HG02973 (cell line): ENCODE measurements around the gene DUSP16.

Experiments
- ATAC-seq: cut with Tn5 transposase; IDR thresholded peaks from one replicate; pipeline ENCODE4 v1.9.1; 2021; ENCODE audit warnings: moderate library complexity; ENCODE audit not compliant: unreplicated experiment

The DUSP16 gene

GRCh38 chr12:12501121-12501520 is 61.5 kb downstream of the DUSP16 start:
- no peak for ATAC-seq

GRCh38 chr12:12499909-12500604 is 62.6 kb downstream of the DUSP16 start:
- ATAC-seq = no peak

GRCh38 chr12:12498210-12498609 is 64.5 kb downstream of the DUSP16 start:
- no peak for ATAC-seq

GRCh38 chr12:12495536-12495935 is 67.1 kb downstream of the DUSP16 start:
- no peak for ATAC-seq

- ATAC-seq = no peak
These were observed 70.1 kb downstream of the DUSP16 start for GRCh38 chr12:12492547-12492946.

GRCh38 chr12:12491606-12492005 is 71.1 kb downstream of the DUSP16 start:
- no peak for ATAC-seq

GRCh38 chr12:12488823-12489550 is 73.7 kb downstream of the DUSP16 start:
- ATAC-seq = no peak

GRCh38 chr12:12488296-12488695 is 74.4 kb downstream of the DUSP16 start:
- no peak for ATAC-seq

GRCh38 chr12:12487490-12487889 is 75.2 kb downstream of the DUSP16 start:
- ATAC-seq = no peak

GRCh38 chr12:12486661-12487240 is 75.9 kb downstream of the DUSP16 start:
- peak; percentile 76 for ATAC-seq

- no peak for ATAC-seq
These were observed 79.2 kb downstream of the DUSP16 start for GRCh38 chr12:12483438-12483837.

GRCh38 chr12:12482959-12483358 is 79.7 kb downstream of the DUSP16 start:
- ATAC-seq = no peak

GRCh38 chr12:12482150-12482761 is 80.4 kb downstream of the DUSP16 start:
- no peak for ATAC-seq

GRCh38 chr12:12481631-12482030 is 81.0 kb downstream of the DUSP16 start:
- ATAC-seq = no peak

GRCh38 chr12:12480074-12480473 is 82.6 kb downstream of the DUSP16 start:
- no peak for ATAC-seq

- no peak for ATAC-seq
These were observed 85.2 kb downstream of the DUSP16 start for GRCh38 chr12:12477532-12477890.

- no peak for ATAC-seq
These were observed 85.7 kb downstream of the DUSP16 start for GRCh38 chr12:12476857-12477531.

GRCh38 chr12:12474931-12475795 is 87.5 kb downstream of the DUSP16 start:
- ATAC-seq = peak; percentile 94

- no peak for ATAC-seq
These were observed 88.2 kb downstream of the DUSP16 start for GRCh38 chr12:12474471-12474928.

- no peak for ATAC-seq
These were observed 89.4 kb downstream of the DUSP16 start for GRCh38 chr12:12473223-12473622.
